ENCODE results near the gene SLC2A4.
A peak's percentile ranks its signal among the peaks of the same experiment; 100 is the strongest.

SLC2A4 gene

DNA sequence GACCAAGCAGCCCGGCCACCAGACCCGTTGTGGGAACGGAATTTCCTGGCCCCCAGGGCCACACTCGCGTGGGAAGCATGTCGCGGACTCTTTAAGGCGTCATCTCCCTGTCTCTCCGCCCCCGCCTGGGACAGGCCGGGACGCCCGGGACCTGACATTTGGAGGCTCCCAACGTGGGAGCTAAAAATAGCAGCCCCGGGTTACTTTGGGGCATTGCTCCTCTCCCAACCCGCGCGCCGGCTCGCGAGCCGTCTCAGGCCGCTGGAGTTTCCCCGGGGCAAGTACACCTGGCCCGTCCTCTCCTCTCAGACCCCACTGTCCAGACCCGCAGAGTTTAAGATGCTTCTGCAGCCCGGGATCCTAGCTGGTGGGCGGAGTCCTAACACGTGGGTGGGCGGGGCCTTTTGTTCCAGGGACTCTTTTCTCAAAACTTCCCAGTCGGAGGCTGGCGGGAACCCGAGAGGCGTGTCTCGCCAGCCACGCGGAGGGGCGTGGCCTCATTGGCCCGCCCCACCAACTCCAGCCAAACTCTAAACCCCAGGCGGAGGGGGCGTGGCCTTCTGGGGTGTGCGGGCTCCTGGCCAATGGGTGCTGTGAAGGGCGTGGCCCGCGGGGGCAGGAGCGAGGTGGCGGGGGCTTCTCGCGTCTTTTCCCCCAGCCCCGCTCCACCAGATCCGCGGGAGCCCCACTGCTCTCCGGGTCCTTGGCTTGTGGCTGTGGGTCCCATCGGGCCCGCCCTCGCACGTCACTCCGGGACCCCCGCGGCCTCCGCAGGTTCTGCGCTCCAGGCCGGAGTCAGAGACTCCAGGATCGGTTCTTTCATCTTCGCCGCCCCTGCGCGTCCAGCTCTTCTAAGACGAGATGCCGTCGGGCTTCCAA, at the start of gene SLC2A4:
TSS of gene SLC2A4 (plus strand) at position 645 of the 879 bp plus-strand sequence. CDS start at position 862, 217 bp downstream.
- DNase-seq (ENCODE audit: low spot score) = peak; percentile 90

DNA sequence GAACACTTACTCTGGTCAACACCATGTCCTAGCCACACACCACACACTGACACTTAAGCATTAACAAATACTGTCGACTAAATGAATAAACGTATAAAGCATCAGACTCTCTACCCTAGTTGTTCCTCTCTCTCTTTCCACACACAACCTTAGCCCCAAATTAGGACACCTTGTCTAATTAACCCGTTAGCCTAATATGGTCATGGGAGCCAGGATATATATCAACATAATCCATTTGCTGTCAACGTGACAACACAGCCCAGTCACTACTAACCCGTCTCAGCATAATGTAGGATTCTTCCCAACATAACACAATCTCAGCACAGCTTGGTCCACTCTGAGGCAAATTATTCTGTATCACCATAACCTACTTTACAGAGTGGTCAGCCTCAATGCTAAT, 49.4 kb upstream of the SLC2A4 start:
- DNase-seq (ENCODE audit: low spot score) = no peak

DNA sequence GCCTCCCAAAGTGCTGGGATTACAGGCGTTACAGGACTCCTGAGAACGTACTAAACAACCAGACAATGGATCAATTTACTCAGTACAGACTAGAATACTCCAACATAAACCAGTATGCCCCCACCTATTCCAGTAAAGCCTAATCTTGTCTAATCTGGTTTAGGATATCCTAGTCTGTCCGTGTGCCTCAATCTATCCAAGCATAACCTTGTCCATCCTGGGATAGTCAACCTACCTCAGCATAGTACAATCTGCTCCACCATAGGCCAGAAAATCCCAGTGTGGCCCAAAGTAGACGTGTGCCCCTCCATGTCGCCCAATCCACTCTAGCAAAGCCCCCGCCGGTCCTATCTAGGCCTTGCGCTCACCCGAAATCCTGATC, 47.8 kb upstream of the SLC2A4 start:
- DNase-seq (ENCODE audit: low spot score) = no peak

DNA sequence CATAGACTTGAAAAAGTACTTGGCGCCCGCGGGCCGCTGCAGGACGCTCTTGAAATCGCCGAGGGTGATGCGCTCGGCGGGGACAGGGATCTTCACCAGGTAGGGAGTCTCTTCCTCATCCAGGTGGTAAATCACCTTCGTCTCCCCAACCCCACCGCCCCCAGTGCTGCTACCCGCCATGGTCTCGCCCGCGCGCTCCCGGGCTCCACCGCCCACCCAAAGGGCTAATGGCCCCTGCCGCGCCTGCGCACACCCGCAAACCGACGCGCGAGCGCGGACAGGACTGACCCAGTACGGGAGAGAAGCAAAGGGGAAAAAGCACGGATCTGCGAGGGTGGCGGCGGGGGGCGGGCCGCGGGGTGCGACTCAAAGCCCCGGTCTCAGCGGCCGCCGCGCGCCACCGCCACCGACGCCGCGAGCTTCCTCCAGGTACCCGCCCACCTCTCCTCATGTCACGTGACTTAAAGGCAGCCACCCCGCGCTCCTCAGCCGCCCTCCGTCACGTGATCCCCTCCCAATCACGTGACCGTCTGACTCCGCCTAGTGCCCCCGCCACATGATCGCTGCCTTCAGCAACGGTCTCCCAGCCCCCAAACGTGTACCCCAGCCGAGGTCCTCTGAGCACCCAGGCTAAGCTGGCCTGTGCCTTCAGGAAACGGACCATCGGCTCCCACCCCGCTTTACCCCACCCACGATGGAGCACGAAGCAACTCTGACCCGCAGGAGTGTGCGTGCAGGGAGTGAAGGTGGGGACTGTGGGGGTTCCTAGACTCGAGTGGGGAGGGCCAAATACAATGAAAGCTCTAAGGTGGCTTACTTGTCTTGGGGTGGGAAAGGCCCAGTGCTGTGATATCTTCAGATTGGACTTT, 47.2 kb upstream of the SLC2A4 start, which contains the start of gene DVL2:
TSS of gene DVL2 (minus strand) at position 435 of the 869 bp plus-strand sequence. CDS start at position 180, 255 bp downstream.
- peak; percentile 97 for DNase-seq (ENCODE audit: low spot score)

DNA sequence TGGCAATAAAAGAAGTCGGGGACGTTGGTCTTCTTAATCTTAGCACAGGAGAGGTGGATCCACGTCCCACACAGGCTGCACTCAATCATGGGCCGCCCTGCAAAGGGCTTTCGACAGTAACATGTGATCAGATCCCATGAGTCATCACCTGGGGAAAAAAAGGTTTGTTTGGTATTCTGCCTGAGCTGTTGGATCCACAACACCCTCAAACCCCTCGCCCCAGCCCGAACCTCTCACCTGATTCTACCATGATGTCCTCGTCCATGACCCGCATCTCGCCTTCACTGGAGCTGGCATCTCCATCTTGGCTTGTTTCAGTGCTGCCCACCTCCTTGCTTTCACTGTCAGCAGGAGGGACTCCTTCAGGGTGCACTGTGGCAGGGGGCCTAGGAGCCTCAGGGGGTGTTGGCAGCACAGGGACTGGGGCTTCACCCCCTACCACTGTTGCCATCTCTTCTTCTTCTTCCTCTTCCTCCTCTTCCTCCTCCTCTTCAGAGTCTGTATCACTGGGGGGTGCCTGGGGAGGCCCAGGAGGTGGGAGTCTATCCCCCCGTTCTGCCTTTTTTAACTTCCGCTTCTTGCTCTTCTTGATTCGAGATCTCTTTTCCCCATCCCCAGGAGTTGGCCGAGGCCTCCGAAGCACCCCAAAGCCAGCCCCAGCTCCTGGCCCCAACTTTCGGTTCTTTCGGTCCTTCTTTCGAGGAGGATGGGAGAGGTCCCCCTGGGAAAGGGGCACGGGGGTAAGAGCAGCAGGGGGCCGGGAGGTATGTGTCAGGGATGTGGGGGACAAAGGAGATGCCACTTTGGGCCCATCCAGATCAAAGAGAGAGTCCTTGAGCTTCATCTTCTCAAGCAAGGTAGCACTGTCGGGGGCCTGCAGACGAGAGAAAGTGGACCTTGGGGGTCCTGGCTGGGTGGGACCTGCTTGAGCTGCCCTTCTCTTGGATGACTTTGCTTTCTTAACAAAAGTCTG, 45.5 kb upstream of the SLC2A4 start:
- peak; percentile 35 for DNase-seq (ENCODE audit: low spot score)

DNA sequence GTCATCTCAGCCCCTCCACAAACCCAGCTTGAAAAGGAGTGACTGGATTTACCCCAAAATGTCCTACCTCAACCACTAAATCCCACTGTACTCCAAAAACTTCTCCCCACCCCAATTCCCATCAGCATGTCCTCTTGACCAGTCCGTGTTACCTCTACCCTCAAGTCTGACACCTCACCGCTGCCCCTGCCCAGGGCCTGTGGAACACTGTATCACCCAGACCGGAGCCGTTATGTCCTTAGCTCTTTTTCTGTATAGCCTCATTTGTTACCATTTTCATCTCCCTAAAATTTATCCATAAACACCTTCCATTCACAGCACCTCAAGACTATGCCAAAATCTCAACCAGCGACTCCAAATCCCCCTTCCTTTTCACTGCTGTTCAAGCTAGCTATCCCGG, 44.7 kb upstream of the SLC2A4 start:
- DNase-seq (ENCODE audit: low spot score) = no peak

DNA sequence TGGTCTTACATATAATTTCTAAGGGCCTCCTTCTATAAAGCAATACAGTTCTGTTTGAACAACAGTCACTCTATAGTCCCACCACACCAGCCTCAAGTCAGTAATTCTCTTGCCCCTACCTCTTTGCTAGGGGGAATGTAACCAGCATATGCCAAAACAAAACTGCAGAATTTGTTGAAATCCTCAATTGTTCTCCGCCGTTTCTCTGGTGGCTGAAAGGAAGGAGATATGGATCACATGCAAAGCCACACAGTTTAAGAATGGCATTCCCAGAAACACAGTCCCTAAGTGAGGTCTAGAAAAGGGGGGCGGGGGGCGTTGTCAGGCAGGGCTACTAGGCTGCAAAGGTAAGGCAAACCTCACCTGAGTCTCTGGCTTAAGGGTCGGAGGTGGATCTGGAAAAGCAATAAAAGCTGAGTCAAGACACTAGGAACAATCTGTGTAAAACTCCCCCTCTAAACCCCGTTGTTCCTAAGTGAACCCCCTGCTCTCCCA, 44.2 kb upstream of the SLC2A4 start:
- DNase-seq (ENCODE audit: low spot score) = no peak

DNA sequence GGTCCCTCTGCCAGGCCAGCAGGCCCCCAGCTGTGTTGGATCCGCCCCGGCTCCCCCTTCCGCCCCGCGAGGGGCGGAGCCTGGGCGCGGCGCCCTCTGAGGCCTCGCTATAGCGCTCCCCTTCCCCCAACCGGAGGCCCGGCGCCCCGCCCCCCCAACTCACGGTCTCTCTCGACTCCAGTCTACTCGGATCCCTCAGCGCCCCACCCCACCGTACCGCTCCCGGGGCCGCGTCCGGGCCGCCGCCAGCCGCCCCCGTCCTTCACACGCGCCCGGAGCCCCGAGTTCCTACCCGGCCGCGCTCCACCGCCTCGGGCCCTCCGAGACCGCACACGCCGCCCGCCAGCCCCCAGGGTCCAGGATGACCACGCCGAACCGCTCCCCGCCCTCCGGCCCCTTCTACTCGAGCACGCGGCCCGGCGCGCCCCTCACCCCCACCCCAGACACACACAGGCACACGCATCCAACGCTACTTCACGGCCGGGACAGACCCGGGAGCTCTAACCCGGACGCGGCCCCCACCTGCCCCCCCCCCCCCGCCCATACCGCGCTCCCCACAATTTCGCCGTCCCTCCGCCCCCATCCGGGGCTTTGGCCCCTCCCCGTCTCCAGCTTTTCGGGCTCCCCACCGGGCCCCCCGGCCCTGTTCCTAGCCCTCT, 43.6 kb upstream of the SLC2A4 start:
- peak; percentile 59 for DNase-seq (ENCODE audit: low spot score)

DNA sequence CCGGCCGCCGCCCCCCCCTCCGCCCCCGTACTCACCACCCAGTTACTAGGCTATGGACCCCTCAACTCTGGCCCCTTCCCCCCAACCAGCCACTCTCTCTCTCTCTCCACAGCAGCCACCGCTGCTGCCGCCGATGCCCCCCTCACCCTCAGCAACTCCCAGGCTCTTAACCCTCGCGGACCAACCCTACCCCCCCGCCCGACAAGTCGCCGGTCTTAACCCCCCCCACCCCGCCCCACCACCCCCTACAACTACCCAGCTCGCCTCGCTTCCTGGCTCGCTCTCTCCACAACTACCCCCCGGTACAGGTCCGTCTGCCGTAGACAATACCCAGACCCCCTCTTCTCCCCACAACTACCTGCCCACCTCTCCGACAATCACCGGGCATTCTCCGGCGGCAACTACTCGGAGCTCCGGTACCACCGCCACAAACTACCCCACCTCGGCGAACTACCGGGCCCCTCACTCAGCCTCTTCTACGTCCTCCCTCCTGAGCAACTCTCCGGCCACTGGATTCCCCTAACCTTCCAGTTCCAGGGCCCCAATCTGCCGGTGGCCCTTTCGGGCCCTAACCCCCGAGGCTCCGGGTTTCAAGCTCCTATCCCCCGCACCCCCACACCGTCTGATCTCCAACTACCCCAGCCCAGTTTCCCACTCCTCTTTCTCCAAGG, 43.0 kb upstream of the SLC2A4 start:
- DNase-seq (ENCODE audit: low spot score) = no peak

DNA sequence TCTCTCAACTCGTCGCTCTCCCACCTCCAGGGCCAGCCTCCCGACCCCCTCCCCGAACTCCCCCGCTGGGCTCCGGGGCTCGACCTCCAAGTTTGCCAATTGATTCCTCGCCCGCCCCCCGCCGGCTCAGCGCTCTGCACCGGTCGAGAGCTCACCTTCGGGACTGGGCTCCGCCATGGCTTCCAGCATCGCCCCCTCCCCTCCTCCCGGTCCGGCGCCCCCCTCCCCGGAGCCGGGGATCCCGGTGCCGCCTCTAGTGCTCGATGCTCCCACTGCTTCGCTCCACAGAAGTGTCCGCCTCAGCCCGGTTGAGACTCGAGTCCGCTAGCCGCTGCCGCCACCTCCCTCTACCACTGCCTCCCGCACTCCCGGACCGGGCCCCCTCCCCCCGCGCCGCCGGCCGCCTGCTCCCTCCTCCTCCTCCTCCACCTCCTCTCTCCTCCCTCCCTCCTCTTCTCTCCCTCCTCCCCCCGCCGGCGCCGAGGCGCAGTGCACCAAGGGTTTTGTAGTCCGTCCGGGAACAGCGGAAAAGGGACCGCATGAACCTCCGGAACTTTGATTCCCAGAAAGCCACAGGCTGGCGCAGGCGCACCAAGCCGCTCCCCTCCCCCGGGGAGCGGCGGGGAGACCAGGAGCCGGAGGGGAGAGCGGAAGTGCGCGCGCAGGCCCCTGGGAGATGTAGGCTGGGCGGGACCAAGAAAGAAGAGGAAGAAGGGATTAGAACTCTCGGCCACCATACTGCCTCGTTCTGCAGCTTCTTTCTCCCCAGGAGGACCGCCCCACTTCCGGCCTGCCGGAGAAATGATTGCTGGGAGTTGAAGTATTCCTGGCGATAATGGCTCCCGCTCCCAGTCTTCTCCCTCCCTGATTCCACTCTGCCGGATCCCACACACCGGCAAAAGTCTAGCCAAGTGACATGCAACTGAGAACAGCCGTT, 42.2 kb upstream of the SLC2A4 start, which contains the start of gene PHF23:
TSS of gene PHF23 (minus strand) at position 367 of the 937 bp plus-strand sequence. CDS start at position 189, 178 bp downstream.
- peak; percentile 100 for DNase-seq (ENCODE audit: low spot score)

DNA sequence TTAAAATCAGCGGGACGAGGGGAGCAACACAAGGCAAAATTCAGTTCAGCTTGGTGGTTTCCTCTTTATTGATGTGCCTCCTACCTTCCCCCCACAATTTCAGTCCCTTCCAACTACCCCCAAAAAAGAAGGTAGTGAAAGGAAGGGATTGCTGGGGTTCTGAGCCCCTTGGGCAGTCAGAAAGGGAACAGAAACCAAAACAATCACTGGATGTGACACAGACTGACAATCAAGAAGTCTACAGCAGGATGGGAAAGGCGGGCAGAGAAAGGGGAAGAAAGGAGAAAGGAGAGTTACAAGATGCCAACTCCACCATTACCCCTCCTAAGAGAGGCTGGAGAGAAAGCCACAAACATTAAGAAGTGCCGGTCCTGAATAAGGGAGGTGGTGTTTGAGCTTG, 41.1 kb upstream of the SLC2A4 start:
- DNase-seq (ENCODE audit: low spot score) = no peak

DNA sequence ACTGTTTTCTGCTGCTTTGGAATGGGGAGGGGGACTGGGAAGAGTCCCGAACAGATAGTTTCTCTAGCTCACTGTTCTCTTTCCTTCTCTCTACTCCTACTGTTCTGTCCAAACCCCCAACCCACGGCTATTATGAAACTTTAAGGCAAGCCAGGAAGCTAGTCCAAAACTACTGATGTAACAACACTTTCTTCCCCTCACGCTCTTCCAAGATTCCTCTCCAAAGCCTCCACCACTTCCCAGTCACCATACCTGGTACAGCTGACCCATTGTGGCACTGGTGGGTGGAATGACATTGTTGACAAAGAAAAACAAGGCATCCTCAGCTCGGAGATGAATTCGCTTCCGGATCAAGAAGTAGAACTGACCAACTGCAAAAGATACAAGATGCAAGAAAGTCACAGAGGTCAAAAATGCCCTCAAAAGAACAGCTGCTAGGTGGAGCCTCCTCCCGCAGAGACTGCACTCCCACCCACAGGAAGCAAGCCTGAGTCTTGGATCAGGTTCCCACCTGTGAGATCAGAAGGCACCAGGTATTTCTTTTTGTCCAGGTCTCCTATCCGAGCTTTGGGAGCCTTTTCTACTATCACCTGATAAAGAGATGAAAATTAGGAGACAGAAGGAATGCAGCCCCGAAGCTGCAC, 40.3 kb upstream of the SLC2A4 start:
- DNase-seq (ENCODE audit: low spot score) = no peak

DNA sequence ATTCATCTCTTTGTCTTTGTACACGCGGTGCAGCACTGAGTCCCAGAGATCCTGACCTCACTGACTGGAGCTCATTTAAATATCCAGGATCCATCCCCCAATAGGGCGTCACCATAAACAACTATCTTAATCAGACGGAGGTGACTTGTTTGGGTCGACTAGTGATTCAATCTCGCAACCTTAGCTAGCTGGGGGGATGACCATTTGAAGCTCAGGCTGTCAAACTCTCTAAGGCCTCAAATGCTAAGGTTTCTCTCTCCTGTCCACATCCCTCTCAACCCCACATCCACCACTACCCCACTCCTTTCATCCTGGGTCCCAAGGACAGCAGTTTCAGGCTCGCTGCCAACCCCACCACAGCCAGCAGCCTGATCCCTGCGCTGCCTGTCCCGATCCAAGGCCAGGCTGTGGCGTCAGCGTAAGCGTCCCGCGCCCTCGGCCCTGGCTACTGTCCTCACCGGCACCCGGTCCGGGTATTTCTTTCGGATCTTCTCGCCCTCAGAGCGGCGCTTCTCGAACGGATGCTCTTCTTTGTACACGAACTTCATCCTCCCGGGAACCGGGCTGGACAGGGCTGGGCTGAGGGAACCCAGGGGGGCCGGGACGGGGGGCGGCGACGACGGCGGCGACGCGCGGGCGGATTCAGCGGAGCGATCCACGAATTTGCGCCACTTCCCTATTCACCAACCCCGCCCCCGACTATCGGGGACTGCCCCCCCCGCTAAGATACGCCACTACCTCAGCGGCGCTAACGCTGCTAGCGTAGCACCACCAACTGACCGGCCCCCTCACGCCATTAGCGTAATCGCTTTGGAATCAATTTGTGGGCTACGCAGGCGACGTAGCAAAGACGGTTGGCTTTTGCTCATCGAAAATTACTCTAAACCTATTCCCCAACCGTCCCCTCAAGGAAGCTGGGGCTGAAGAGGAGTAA, 39.5 kb upstream of the SLC2A4 start, which contains the start of gene GABARAP:
TSS of gene GABARAP (minus strand) at position 667 of the 934 bp plus-strand sequence. CDS start at position 548, 119 bp downstream.
- DNase-seq (ENCODE audit: low spot score) = peak; percentile 96

DNA sequence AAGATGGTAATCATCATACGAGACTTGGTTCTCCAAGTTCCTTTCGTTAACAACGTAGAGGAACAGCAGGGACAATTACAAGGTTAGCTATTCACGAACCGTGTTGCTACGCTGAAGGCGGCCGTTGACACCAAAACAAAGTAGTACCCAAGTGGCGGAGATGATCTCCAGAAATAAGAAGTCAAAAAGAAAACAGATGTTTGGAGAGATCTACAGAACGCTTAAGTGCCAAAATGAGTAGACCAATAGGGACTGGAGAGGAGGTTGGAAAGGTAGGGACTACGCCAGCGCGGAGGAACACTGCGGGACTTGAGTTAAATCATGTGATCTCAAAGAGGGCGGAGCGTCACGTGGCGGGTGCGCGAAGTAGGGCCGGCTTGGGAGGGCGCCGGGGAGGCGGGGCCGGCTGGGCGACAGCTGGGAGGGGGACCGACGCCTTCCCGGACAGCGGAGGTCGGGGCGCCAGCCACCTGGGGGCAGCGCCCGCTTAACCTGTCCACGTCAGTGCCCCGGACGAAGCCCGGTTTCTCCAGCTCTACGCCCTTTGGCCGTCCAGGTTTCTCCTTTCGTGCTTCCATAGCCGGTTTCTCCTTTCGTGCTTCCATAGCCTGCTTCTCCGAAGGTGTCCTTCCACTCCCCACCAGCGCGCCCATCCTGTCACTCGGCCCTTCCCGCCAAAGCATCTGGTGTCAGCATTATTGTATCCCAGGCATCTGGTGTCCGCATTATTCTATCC, 38.6 kb upstream of the SLC2A4 start:
- DNase-seq (ENCODE audit: low spot score) = peak; percentile 94

DNA sequence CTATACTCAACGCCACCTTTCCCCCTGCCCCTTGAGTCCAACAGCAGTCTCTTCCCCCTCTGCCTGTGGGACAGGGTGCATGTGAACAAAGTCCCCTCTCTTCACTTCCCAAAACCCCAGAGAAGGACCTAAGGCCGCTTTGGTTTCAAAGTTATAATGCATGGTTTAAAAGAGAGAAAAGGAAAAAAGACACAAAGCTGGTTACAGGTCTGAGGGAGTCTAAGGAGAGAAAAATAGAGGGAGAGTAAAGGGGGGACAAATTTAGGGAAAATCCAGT, 38.1 kb upstream of the SLC2A4 start:
- DNase-seq (ENCODE audit: low spot score) = no peak

DNA sequence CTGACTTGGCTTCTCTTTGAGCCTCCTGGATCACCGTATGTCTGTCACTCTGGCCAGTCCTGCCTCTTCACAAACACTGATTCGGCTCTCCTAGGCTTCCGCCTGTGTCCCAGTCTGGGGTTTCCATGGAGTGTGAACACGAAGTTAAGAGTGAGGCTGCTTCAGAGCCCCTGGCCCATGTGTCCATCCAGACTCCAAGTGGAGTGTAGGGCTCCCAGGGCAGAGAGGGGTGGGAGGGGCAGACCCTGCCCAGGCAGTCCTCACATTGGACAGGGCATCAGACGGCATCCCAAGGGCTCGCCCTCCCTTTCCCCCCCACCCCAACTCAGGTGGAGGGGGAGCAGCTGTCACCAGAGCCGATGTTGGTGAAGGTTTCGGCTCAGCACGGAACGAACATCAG, 37.7 kb upstream of the SLC2A4 start:
- peak; percentile 23 for DNase-seq (ENCODE audit: low spot score)

DNA sequence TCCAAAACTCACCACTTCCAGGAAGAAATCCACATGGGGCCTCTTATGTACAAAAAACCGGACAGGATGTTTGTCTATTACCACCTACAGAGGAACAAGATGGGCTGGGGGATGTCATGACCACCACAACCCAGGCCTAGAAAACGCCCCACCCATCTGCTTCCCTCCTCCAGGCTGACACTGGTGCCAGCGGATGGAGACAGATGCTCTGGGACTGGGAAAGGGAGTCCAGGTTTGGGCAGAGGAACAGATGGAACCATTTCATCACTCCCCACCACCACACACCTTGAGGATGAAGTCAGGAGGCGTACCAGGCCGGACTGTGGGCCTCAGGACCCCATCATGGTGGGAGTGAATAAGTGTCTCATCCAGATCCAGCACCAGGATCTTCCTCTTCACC, 34.7 kb upstream of the SLC2A4 start:
- DNase-seq (ENCODE audit: low spot score) = no peak
